Brain microvascular endothelial cell (primary cell): ENCODE results near the gene CDK5.

Experiments
- DNase-seq: peaks from one replicate; pipeline ENCODE4 v3.0.0-alpha.2; 2020
- H3K27ac ChIP-seq: fragments of 250-450 bp; sonication (Bioruptor Pico); 2 replicates; pipeline ENCODE4 v1.5.1; 2020; ENCODE audit warnings: mild to moderate bottlenecking, moderate library complexity
- H3K27me3 ChIP-seq: fragments of 250-450 bp; sonication (Bioruptor Pico); replicated peaks from 2 replicates; pipeline ENCODE4 v1.5.1; 2020; ENCODE audit warnings: mild to moderate bottlenecking
- H3K36me3 ChIP-seq: fragments of 250-450 bp; sonication (Bioruptor Pico); replicated peaks from 2 replicates; pipeline ENCODE4 v1.5.1; 2020; ENCODE audit warnings: mild to moderate bottlenecking
- H3K4me3 ChIP-seq: 2 replicates; pipeline ENCODE4 v1.5.1; 2011; ENCODE audit warnings: low read depth, mild to moderate bottlenecking, control low read depth, low read length, moderate library complexity
- CTCF ChIP-seq: IDR thresholded peaks from 2 replicates; pipeline ENCODE4 v1.5.1; 2011; ENCODE audit warnings: low read depth, mild to moderate bottlenecking, moderate library complexity, low read length, control low read depth, inconsistent platforms; ENCODE audit errors: missing control alignments
- in situ Hi-C: cut with HindIII; loops from 2 replicates; pipeline ENCODE4 v1.10.0; 2017; ENCODE audit warnings: low sequenced_read_pairs, low pct_ligation_motif_present

Gene CDK5

GRCh38 chr7:151057989-151058780 lies 488 bp upstream of the CDK5 start:
- Histone ChIP-seq H3K4me3 (peak overlapping the region; percentile 76), H3K36me3 (peaks cover 3% of the 10 kb centered on the region), H3K27ac (peak overlapping the region; percentile 92), H3K27me3 (no peaks in the 10 kb centered on the region)
- TF ChIP-seq CTCF, result no peak
- in situ Hi-C loops, result no loop called here
- DNase-seq, result peak; percentile 100

- H3K36me3 ChIP-seq, result peaks cover under 1% of the 10 kb centered on the region
- in situ Hi-C loops, result no loop called here
- no peak for TF ChIP-seq CTCF
- DNase-seq, result no peak
- H3K27me3 ChIP-seq, result no peaks in the 10 kb centered on the region
- peak overlapping the region; percentile 76 for H3K4me3 ChIP-seq
- H3K27ac ChIP-seq, result no peak overlapping the region
Measured at GRCh38 chr7:151056666-151057505, 811 bp downstream of the CDK5 start.

- in situ Hi-C loops, result no loop called here
- peak; percentile 20 for TF ChIP-seq CTCF
- Histone ChIP-seq H3K27ac (no peak overlapping the region), H3K36me3 (no peaks in the 10 kb centered on the region), H3K27me3 (no peaks in the 10 kb centered on the region), H3K4me3 (no peak overlapping the region)
- no peak for DNase-seq
Measured at GRCh38 chr7:151056283-151056665, 1.4 kb downstream of the CDK5 start.

- in situ Hi-C loops, result no loop called here
- Histone ChIP-seq H3K27ac (no peak overlapping the region), H3K4me3 (no peak overlapping the region), H3K27me3 (peaks cover 7% of the 10 kb centered on the region), H3K36me3 (no peaks in the 10 kb centered on the region)
- no peak for DNase-seq
- TF ChIP-seq CTCF, result no peak
Measured at GRCh38 chr7:151053751-151054150, 3.9 kb downstream of the CDK5 start.

GRCh38 chr7:151053096-151053495 lies 4.6 kb downstream of the CDK5 start:
- TF ChIP-seq CTCF, result no peak
- H3K27ac ChIP-seq, result no peak overlapping the region
- H3K4me3 ChIP-seq, result no peak overlapping the region
- DNase-seq, result no peak
- H3K27me3 ChIP-seq, result peaks cover 7% of the 10 kb centered on the region
- H3K36me3 ChIP-seq, result no peaks in the 10 kb centered on the region
- in situ Hi-C loops, result no loop called here
